Measurements from ENCODE around the gene TNNT2. TPM values are rescaled to one million over a fixed set of nuclear protein-coding genes. Genes with fewer than 3 reads are reported as not detected.
A peak's percentile ranks its signal among the peaks of the same experiment; 100 is the strongest.

The TNNT2 gene
- total RNA-seq, 1 donor from 2014 or later: 13.2 TPM

- DNase-seq (ENCODE audit: low spot score): no peak
Measured at GRCh38 chr1:201391651-201392511, 14.4 kb upstream of the TNNT2 start.

GRCh38 chr1:201391225-201391624 is 13.7 kb upstream of the TNNT2 start:
- H3K27ac Mint-ChIP-seq: no peak overlapping the region
- no peak overlapping the region for H3K4me3 Mint-ChIP-seq
- no peak for DNase-seq (ENCODE audit: low spot score)
- H3K9me3 Mint-ChIP-seq: no peaks in the 10 kb centered on the region
- peaks cover 15% of the 10 kb centered on the region for H3K27me3 Mint-ChIP-seq (ENCODE audit: insufficient read depth, low read depth)
- Histone ChIP-seq H3K27ac (no peak overlapping the region), H3F3A (ENCODE audit: low read depth) (no peaks in the 10 kb centered on the region), H3K9ac (no peak overlapping the region), H3K4me3 (no peak overlapping the region), H3K79me2 (ENCODE audit: low read depth) (no peaks in the 10 kb centered on the region), H3K4me1 (no peaks in the 10 kb centered on the region), H3K36me3 (no peaks in the 10 kb centered on the region), H3K27me3 (no peaks in the 10 kb centered on the region), H3K9me3 (ENCODE audit: low read depth) (no peaks in the 10 kb centered on the region), H3K4me2 (no peak overlapping the region), H2AFZ (replicated peaks) (no peak overlapping the region), H4K20me1 (ENCODE audit: low read depth) (no peaks in the 10 kb centered on the region)
- no peaks in the 10 kb centered on the region for H3K36me3 Mint-ChIP-seq
- TF ChIP-seq EZH2phosphoT487 (IDR thresholded peaks at IDR 0.05) (no peak), CTCF (IDR thresholded peaks at IDR 0.05) (no peak), EZH2 (IDR thresholded peaks at IDR 0.05) (no peak)
- no peaks in the 10 kb centered on the region for H3K4me1 Mint-ChIP-seq

More at GRCh38 chr1:201391651-201392511, 14.4 kb upstream of the TNNT2 start:
- H3K27ac ChIP-seq: no peak overlapping the region
- H3K27me3 ChIP-seq: peaks cover under 1% of the 10 kb centered on the region
- H3K4me3 Mint-ChIP-seq: no peak overlapping the region
- H3F3A ChIP-seq (ENCODE audit: low read depth): no peaks in the 10 kb centered on the region
- no peaks in the 10 kb centered on the region for H3K4me1 ChIP-seq
- no peak overlapping the region for H3K4me2 ChIP-seq
- H4K20me1 ChIP-seq (ENCODE audit: low read depth): no peaks in the 10 kb centered on the region
- H2AFZ ChIP-seq (replicated peaks): no peak overlapping the region
- no peaks in the 10 kb centered on the region for H3K79me2 ChIP-seq (ENCODE audit: low read depth)
- no peaks in the 10 kb centered on the region for H3K9me3 ChIP-seq (ENCODE audit: low read depth)
- H3K4me1 Mint-ChIP-seq: no peaks in the 10 kb centered on the region
- no peak overlapping the region for H3K9ac ChIP-seq
- H3K4me3 ChIP-seq: no peak overlapping the region
- H3K36me3 Mint-ChIP-seq: no peaks in the 10 kb centered on the region
- no peaks in the 10 kb centered on the region for H3K36me3 ChIP-seq
- H3K27me3 Mint-ChIP-seq (ENCODE audit: insufficient read depth, low read depth): peaks cover 15% of the 10 kb centered on the region
- H3K27ac Mint-ChIP-seq: peak overlapping the region; percentile 7
- no peak for TF ChIP-seq EZH2 (IDR thresholded peaks at IDR 0.05)
- TF ChIP-seq EZH2phosphoT487 (IDR thresholded peaks at IDR 0.05): no peak
- no peak for TF ChIP-seq CTCF (IDR thresholded peaks at IDR 0.05)
- no peaks in the 10 kb centered on the region for H3K9me3 Mint-ChIP-seq

- peaks cover 6% of the 10 kb centered on the region for H3K4me1 ChIP-seq
- Mint-ChIP-seq H3K9me3 (no peaks in the 10 kb centered on the region), H3K27ac (no peak overlapping the region), H3K4me3 (no peak overlapping the region), H3K36me3 (no peaks in the 10 kb centered on the region), H3K4me1 (peaks cover 4% of the 10 kb centered on the region), H3K27me3 (ENCODE audit: insufficient read depth, low read depth) (peaks cover 11% of the 10 kb centered on the region)
- H3K36me3 ChIP-seq: no peaks in the 10 kb centered on the region
- no peak overlapping the region for H3K4me3 ChIP-seq
- no peaks in the 10 kb centered on the region for H3K27me3 ChIP-seq
- H3K79me2 ChIP-seq (ENCODE audit: low read depth): no peaks in the 10 kb centered on the region
- no peak for DNase-seq (ENCODE audit: low spot score)
- no peak overlapping the region for H3K4me2 ChIP-seq
- no peaks in the 10 kb centered on the region for H3F3A ChIP-seq (ENCODE audit: low read depth)
- no peak overlapping the region for H3K27ac ChIP-seq
- H2AFZ ChIP-seq (replicated peaks): peak overlapping the region; percentile 17
- H4K20me1 ChIP-seq (ENCODE audit: low read depth): no peaks in the 10 kb centered on the region
- TF ChIP-seq EZH2phosphoT487 (IDR thresholded peaks at IDR 0.05) (no peak), CTCF (IDR thresholded peaks at IDR 0.05) (no peak), EZH2 (IDR thresholded peaks at IDR 0.05) (no peak)
- no peaks in the 10 kb centered on the region for H3K9me3 ChIP-seq (ENCODE audit: low read depth)
- H3K9ac ChIP-seq: no peak overlapping the region
Measured at GRCh38 chr1:201389051-201389450, 11.6 kb upstream of the TNNT2 start.

All from neural progenitor cell (in vitro differentiated cells).